HG02642 (cell line): ENCODE measurements around the gene THSD4.
"Not testable (repeated sequence)": the region's sequence is repeated elsewhere in the genome, so short reads cannot be mapped to it uniquely, and the experiment has no call there.

ENCODE experiments used
- ATAC-seq: cut with Tn5 transposase; IDR thresholded peaks from one replicate; pipeline ENCODE4 v1.9.1; 2021; ENCODE audit warnings: mild to moderate bottlenecking; ENCODE audit not compliant: unreplicated experiment, poor library complexity

Gene THSD4

GRCh38 chr15:71709808-71710418, 594.6 kb downstream of the THSD4 start:
- no peak for ATAC-seq

DNA sequence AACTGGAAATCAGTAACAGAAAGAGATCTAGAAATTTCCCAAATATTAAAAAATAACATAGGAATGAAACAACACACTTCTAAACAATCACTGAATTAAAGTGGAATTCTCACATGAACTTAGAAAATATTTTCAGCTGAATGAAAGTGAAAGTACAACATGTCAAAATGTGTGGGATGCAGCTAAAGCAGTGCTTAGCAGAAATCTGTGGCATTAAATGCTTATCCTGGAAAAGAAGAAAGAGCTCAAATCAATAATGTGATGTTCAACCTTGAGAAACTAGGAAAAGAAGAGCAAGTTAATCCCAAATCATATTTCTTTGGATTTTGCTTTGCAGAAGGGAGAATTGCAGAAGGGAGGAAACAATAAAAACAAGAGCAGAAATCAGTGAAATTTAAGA, 596.9 kb downstream of the THSD4 start:
- no peak for ATAC-seq

- no peak for ATAC-seq
Observed at GRCh38 chr15:71713191-71713809, 598.0 kb downstream of the THSD4 start.

- no peak for ATAC-seq
Observed at GRCh38 chr15:71715914-71716313, 600.6 kb downstream of the THSD4 start.

DNA sequence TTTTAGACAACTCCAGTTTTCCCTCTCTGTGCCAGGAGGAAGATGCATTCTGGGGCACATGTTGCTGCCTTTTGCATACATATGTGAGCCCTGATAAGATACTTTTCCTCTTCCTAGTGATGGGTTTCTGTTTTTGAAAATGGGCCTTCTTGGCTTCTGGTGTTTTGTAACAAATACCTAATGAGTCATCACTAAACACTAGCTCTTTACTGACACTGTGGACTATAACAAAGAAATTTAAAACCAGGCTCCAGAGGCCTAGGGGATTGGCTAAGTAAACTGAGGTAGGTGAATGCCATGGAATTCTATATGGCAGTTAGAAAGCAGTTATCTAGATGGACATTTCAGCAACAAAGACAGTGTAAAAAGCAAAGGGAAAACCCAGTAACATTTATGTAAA, 601.7 kb downstream of the THSD4 start:
- ATAC-seq: no peak

GRCh38 chr15:71718116-71718910, 603.0 kb downstream of the THSD4 start:
- ATAC-seq: no peak

- no peak for ATAC-seq
Observed at GRCh38 chr15:71723344-71723743, 608.1 kb downstream of the THSD4 start.

GRCh38 chr15:71725207-71725955, 610.1 kb downstream of the THSD4 start:
- ATAC-seq: not testable (repeated sequence)

GRCh38 chr15:71728881-71729280, 613.6 kb downstream of the THSD4 start:
- no peak for ATAC-seq

- ATAC-seq: no peak
Observed at GRCh38 chr15:71729319-71729718, 614.0 kb downstream of the THSD4 start.

- ATAC-seq: no peak
Observed at GRCh38 chr15:71730277-71731144, 615.2 kb downstream of the THSD4 start.

- no peak for ATAC-seq
Observed at GRCh38 chr15:71732636-71733035, 617.4 kb downstream of the THSD4 start.

GRCh38 chr15:71733122-71733521, 617.9 kb downstream of the THSD4 start:
- ATAC-seq: no peak

DNA sequence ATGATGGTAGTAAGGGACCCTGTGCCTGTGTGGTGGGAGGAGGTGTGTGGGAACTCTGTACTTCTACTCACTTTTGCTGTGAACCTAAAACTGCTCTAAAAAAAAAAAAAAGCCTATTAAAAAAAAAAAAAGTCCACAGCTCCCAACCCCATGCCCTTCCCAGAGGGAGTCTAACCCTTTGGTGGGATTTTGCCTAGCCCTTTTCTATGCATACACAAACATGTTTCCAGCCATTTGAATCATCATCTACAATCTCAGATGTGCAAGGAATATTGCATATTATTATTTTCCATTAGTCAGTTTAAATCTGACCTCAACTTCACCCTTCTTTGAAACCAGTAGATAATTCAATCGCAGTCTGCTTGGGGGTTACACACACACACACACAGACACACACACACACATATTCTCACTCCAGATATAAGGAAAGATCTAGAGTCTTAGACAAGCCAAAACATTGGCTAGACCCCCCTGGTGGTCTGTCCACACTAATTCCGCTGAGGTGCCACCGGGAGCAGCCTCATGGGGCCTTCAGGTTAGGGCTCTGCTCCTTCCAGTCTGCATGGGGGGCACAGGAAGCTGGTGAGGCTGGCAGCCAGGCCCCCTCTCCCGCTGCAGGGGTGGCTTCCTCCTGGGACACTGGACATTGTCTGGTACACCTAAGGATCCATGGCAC, 619.6 kb downstream of the THSD4 start:
- ATAC-seq: no peak

DNA sequence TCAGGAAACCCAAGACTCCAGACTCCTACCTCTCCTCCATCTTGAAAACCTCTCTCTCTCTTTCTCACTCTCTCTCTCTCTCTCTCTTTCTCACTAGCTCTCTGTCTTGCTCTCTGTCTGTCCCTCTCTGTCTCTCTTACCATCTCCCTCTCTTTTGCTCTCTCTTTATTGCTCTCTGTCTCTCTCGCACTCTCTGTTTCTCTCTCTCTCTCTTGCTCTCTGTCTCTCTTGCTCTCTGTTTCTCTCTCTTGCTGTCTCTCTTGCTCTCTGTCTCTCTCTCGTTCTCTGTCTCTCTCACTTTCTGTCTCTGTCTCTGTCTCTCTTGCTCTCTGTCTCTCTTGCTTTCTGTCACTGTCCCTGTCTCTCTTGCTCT, 620.1 kb downstream of the THSD4 start:
- ATAC-seq: no peak

- no peak for ATAC-seq
Observed at GRCh38 chr15:71736286-71736947, 621.1 kb downstream of the THSD4 start.

DNA sequence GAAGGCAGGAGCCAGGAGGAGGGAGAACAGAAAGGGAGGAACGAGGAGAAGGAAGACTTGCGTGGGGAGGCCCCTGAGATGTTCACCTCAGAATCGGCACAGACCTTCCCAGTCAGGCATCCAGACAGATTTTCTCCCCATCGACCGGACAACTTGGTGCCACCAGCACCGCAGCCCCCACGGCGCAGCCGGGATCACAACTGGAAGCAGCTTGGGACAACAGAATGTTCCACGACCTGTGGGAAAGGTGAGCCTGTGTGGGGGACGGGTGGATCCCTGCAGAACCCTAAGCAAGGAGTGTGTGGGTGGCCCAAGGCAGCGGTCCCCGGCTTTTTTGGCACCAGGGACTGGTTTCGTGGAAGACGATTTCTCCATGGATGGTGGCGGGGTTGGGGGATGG, 622.5 kb downstream of the THSD4 start:
- no peak for ATAC-seq

- no peak for ATAC-seq
Observed at GRCh38 chr15:71739355-71739754, 624.1 kb downstream of the THSD4 start.

DNA sequence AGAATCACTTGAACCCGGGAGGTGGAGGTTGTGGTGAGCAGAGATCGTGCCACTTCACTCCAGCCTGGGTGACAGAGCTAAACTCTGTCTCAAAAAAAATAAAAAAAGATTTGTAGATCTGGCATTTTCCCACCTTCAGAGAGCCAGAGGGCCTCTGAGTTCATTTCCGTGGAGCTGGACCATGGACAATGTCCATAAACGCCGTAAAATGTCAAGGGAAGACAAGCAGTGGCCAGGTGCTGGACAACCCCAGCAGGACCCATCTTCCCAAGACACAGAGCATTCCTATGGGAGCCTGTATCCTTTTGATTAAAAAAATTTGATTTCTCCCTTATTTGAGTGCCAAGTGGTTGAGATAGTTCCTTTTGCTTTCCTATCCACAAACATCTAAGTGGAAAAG, 627.7 kb downstream of the THSD4 start:
- ATAC-seq: no peak
